ENCODE results near the gene PPP1R13B. TPM values are rescaled to one million over a fixed set of nuclear protein-coding genes. Genes with fewer than 3 reads are reported as not detected.

Gene PPP1R13B
- total RNA-seq, 1 experiment from 2014 or later = 17.8 TPM

GRCh38 chr14:103685276-103686211, 161.8 kb downstream of the PPP1R13B start:
- Histone ChIP-seq H3K27me3 (ENCODE audit: insufficient read depth, low read length) (no peaks in the 10 kb centered on the region), H3K36me3 (ENCODE audit: control insufficient read depth in 1 of 2, insufficient read depth in 2 of 2, low read length in 2 of 2) (peaks cover 39 to 40% of the 10 kb centered on the region in 2 experiments; a peak in 3 of 4 replicates), H3K4me1 (ENCODE audit: control insufficient read depth in 1 of 2, insufficient read depth in 2 of 2, low read length in 2 of 2) (no peaks in the 10 kb centered on the region; a peak in 1 of 4 replicates), H3K4me3 (replicated peaks in 1 of 2; ENCODE audit: low read depth in 1 of 2, low read length in 2 of 2) (no peak overlapping the region), H3K9ac (ENCODE audit: low read length) (no peak overlapping the region), H3K4me2 (ENCODE audit: low read length) (no peak overlapping the region), H3K9me2 (ENCODE audit: insufficient read depth) (no peaks in the 10 kb centered on the region), H3K9me3 (ENCODE audit: control insufficient read depth in 1 of 2, insufficient read depth in 1 of 2, low read depth in 1 of 2, low read length in 2 of 2) (no peaks in the 10 kb centered on the region), H3K79me2 (ENCODE audit: insufficient read depth, low read length) (peaks cover 16% of the 10 kb centered on the region; the same call in 1 of the 2 replicates), H2AFZ (ENCODE audit: low read depth, low read length, poor library complexity, severe bottlenecking) (no peak overlapping the region), H3K27ac (ENCODE audit: low read depth, low read length) (no peak overlapping the region), H4K20me1 (ENCODE audit: insufficient read depth) (peaks cover 15% of the 10 kb centered on the region; the same call in 1 of the 2 replicates)
- POLR2A ChIA-PET = no interaction called here
- BruUV-seq (replicated peaks) = no TSS peak
- DNase-seq (ENCODE audit: low read depth, low spot score) = no peak
- TF ChIP-seq SRF (IDR thresholded peaks at IDR 0.05; ENCODE audit: low read depth) (no peak), SP1 (IDR thresholded peaks at IDR 0.05; ENCODE audit: low read depth) (no peak)
- CTCF ChIA-PET = no interaction called here
- intact Hi-C loops (cut with micrococcal nuclease) = no loop called here
- ATAC-seq = no peak
- RAD21 ChIA-PET (ENCODE audit: low non-redundant PET in 1 of 2, low total read pairs in 2 of 2, uncharacterized antibody in 2 of 2, unreplicated experiment in 2 of 2) = no interaction called here

GRCh38 chr14:103684871-103685270, 162.5 kb downstream of the PPP1R13B start:
- TF ChIP-seq, protein P1, sequence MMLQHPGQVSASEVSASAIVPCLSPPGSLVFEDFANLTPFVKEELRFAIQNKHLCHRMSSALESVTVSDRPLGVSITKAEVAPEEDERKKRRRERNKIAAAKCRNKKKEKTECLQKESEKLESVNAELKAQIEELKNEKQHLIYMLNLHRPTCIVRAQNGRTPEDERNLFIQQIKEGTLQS (IDR thresholded peaks at IDR 0.05) = no peak
- TF ChIP-seq SIN3A (IDR thresholded peaks at IDR 0.05; ENCODE audit: low read depth) (no peak), ELF1 (IDR thresholded peaks at IDR 0.05; ENCODE audit: borderline replicate concordance, low read depth) (no peak), FOSL1 (IDR thresholded peaks at IDR 0.05; ENCODE audit: low read depth) (no peak), JUND (IDR thresholded peaks at IDR 0.05) (no peak), ZFX (IDR thresholded peaks at IDR 0.05) (no peak), SP1 (IDR thresholded peaks at IDR 0.05; ENCODE audit: low read depth) (no peak), YY1 (IDR thresholded peaks at IDR 0.05; ENCODE audit: extremely low read depth, insufficient replicate concordance, low read depth, low read length) (no peak), TCF7L2 (IDR thresholded peaks at IDR 0.05; ENCODE audit: borderline replicate concordance, extremely low read depth, insufficient read depth, insufficient read length) (no peak), POLR2A (IDR thresholded peaks at IDR 0.05; ENCODE audit: borderline replicate concordance, extremely low read depth, insufficient read depth, insufficient read length) (no peak)
- TF ChIP-seq, protein P2, sequence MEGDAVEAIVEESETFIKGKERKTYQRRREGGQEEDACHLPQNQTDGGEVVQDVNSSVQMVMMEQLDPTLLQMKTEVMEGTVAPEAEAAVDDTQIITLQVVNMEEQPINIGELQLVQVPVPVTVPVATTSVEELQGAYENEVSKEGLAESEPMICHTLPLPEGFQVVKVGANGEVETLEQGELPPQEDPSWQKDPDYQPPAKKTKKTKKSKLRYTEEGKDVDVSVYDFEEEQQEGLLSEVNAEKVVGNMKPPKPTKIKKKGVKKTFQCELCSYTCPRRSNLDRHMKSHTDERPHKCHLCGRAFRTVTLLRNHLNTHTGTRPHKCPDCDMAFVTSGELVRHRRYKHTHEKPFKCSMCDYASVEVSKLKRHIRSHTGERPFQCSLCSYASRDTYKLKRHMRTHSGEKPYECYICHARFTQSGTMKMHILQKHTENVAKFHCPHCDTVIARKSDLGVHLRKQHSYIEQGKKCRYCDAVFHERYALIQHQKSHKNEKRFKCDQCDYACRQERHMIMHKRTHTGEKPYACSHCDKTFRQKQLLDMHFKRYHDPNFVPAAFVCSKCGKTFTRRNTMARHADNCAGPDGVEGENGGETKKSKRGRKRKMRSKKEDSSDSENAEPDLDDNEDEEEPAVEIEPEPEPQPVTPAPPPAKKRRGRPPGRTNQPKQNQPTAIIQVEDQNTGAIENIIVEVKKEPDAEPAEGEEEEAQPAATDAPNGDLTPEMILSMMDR (IDR thresholded peaks at IDR 0.05 in 2 of 3, conservative IDR thresholded peaks at IDR 0.05 in 1 of 3; ENCODE audit: borderline replicate concordance in 1 of 3, insufficient read depth in 1 of 3, low read depth in 2 of 3, low read length in 2 of 3) = no peak
- TF ChIP-seq, protein P3, sequence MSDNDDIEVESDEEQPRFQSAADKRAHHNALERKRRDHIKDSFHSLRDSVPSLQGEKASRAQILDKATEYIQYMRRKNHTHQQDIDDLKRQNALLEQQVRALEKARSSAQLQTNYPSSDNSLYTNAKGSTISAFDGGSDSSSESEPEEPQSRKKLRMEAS (IDR thresholded peaks at IDR 0.05) = no peak
- no peak for DNase-seq (ENCODE audit: low read depth, low spot score)
- Histone ChIP-seq H3K4me1 (ENCODE audit: control insufficient read depth in 1 of 2, insufficient read depth in 2 of 2, low read length in 2 of 2) (no peaks in the 10 kb centered on the region; a peak in 1 of 4 replicates), H4K20me1 (ENCODE audit: insufficient read depth) (peaks cover 15% of the 10 kb centered on the region; the same call in 1 of the 2 replicates), H3K4me2 (ENCODE audit: low read length) (no peak overlapping the region), H3K4me3 (replicated peaks in 1 of 2; ENCODE audit: low read depth in 1 of 2, low read length in 2 of 2) (no peak overlapping the region), H3K9me3 (ENCODE audit: control insufficient read depth in 1 of 2, insufficient read depth in 1 of 2, low read depth in 1 of 2, low read length in 2 of 2) (no peaks in the 10 kb centered on the region), H3K9ac (ENCODE audit: low read length) (no peak overlapping the region), H3K27me3 (ENCODE audit: insufficient read depth, low read length) (no peaks in the 10 kb centered on the region), H3K36me3 (ENCODE audit: control insufficient read depth in 1 of 2, insufficient read depth in 2 of 2, low read length in 2 of 2) (peaks cover 45 to 47% of the 10 kb centered on the region in 2 experiments; a peak in 3 of 4 replicates), H3K9me2 (ENCODE audit: insufficient read depth) (no peaks in the 10 kb centered on the region), H2AFZ (ENCODE audit: low read depth, low read length, poor library complexity, severe bottlenecking) (no peak overlapping the region), H3K27ac (ENCODE audit: low read depth, low read length) (no peak overlapping the region), H3K79me2 (ENCODE audit: insufficient read depth, low read length) (peaks cover 18% of the 10 kb centered on the region; the same call in 1 of the 2 replicates)
- no peak for ATAC-seq
- RAD21 ChIA-PET (ENCODE audit: low non-redundant PET in 1 of 2, low total read pairs in 2 of 2, uncharacterized antibody in 2 of 2, unreplicated experiment in 2 of 2) = no interaction called here
- no TSS peak for BruUV-seq (replicated peaks)
- intact Hi-C loops (cut with micrococcal nuclease) = no loop called here
- POLR2A ChIA-PET = no interaction called here
- CTCF ChIA-PET = no interaction called here
